ENCODE data around the gene SAPCD1. TPM values are rescaled to one million over a fixed set of nuclear protein-coding genes. Genes with fewer than 3 reads are reported as not detected.
"Not testable (repeated sequence)": the region's sequence is repeated elsewhere in the genome, so short reads cannot be mapped to it uniquely, and the experiment has no call there.

SAPCD1 gene
- total and polyA plus RNA-seq, 2 donors (not counting 1 experiment from before 2014, with no cell fraction given): 12.9 TPM

- Histone ChIP-seq H3K27ac (ENCODE audit: low read length in 2 of 2) (peak overlapping the region in 1 of 2 donors; percentile 12), H2AFZ (ENCODE audit: insufficient read depth, low read depth, low read length, poor library complexity, severe bottlenecking) (no peak overlapping the region), H3K4me3 (ENCODE audit: control extremely low read depth in 1 of 5, extremely low read depth in 1 of 5, insufficient read depth in 1 of 5, low read depth in 2 of 5, low read length in 4 of 5) (no peak overlapping the region), H3K9ac (ENCODE audit: low read length) (no peak overlapping the region), H3K36me3 (replicated peaks in 1 of 2; ENCODE audit: control extremely low read depth in 1 of 2, control insufficient read depth in 1 of 2, extremely low read depth in 1 of 2, insufficient read depth in 2 of 2, low read length in 1 of 2) (peaks cover 0 to 19% of the 10 kb centered on the region in 2 experiments), H3K27me3 (replicated peaks in 1 of 4; ENCODE audit: control extremely low read depth in 1 of 4, control insufficient read depth in 3 of 4, insufficient read depth in 4 of 4, low read length in 3 of 4) (no peaks in the 10 kb centered on the region), H3K9me3 (ENCODE audit: control extremely low read depth in 1 of 3, control insufficient read depth in 2 of 3, insufficient read depth in 1 of 3, low read length in 2 of 3) (no peaks in the 10 kb centered on the region), H4K20me1 (ENCODE audit: control insufficient read depth, insufficient read depth, low read length, poor library complexity, severe bottlenecking) (no peaks in the 10 kb centered on the region), H3K4me1 (ENCODE audit: control insufficient read depth in 2 of 2, insufficient read depth in 2 of 2, low read length in 2 of 2) (peaks cover 49 to 76% of the 10 kb centered on the region in 2 donors), H3K4me2 (replicated peaks; ENCODE audit: low read depth, low read length, poor library complexity, severe bottlenecking) (no peak overlapping the region), H3K79me2 (ENCODE audit: control insufficient read depth, insufficient read depth, low read length) (peaks cover 32% of the 10 kb centered on the region)
- WGBS (ENCODE audit: insufficient coverage): no CpG with 5 or more reads among the region's 3 CpGs
- ATAC-seq (ENCODE audit: low read depth): no peak
- Mint-ChIP-seq H3K27ac (peak overlapping the region; percentile 70), H3K27me3 (no peaks in the 10 kb centered on the region), H3K4me3 (no peak overlapping the region), H3K9me3 (ENCODE audit: insufficient read depth) (no peaks in the 10 kb centered on the region), H3K4me1 (peaks cover 51% of the 10 kb centered on the region)
- ChIA-PET CTCF (interaction anchor here (1.2 to 3.4 kb wide), 2 partner anchors 21 to 53 kb away, joined by 3 to 34 read pairs; partner anchors contain the start of genes CLIC1 and MSH5), POLR2A (no interaction called here)
- DNase-seq: no peak
- TF ChIP-seq CTCF (IDR thresholded peaks at IDR 0.05) (no peak), EZH2 (IDR thresholded peaks at IDR 0.05; ENCODE audit: borderline replicate concordance, insufficient read depth, low read depth, low read length, poor library complexity, severe bottlenecking) (no peak)
- intact Hi-C loops (cut with micrococcal nuclease): no loop called here
Observed at GRCh38 chr6:31792090-31792374, 29.6 kb downstream of the SAPCD1 start.

GRCh38 chr6:31792761-31793171, 30.3 kb downstream of the SAPCD1 start:
- Histone ChIP-seq H2AFZ (ENCODE audit: insufficient read depth, low read depth, low read length, poor library complexity, severe bottlenecking) (no peak overlapping the region), H3K9ac (ENCODE audit: low read length) (no peak overlapping the region), H3K79me2 (ENCODE audit: control insufficient read depth, insufficient read depth, low read length) (peaks cover 32% of the 10 kb centered on the region), H3K27me3 (replicated peaks in 1 of 4; ENCODE audit: control extremely low read depth in 1 of 4, control insufficient read depth in 3 of 4, insufficient read depth in 4 of 4, low read length in 3 of 4) (no peaks in the 10 kb centered on the region), H3K9me3 (ENCODE audit: control extremely low read depth in 1 of 3, control insufficient read depth in 2 of 3, insufficient read depth in 1 of 3, low read length in 2 of 3) (no peaks in the 10 kb centered on the region), H3K4me1 (ENCODE audit: control insufficient read depth in 2 of 2, insufficient read depth in 2 of 2, low read length in 2 of 2) (peaks cover 57 to 78% of the 10 kb centered on the region in 2 donors), H3K4me2 (replicated peaks; ENCODE audit: low read depth, low read length, poor library complexity, severe bottlenecking) (no peak overlapping the region), H3K4me3 (ENCODE audit: control extremely low read depth in 1 of 5, extremely low read depth in 1 of 5, insufficient read depth in 1 of 5, low read depth in 2 of 5, low read length in 4 of 5) (no peak overlapping the region), H4K20me1 (ENCODE audit: control insufficient read depth, insufficient read depth, low read length, poor library complexity, severe bottlenecking) (no peaks in the 10 kb centered on the region), H3K27ac (ENCODE audit: low read length in 2 of 2) (peak overlapping the region; percentile 2 to 52), H3K36me3 (replicated peaks in 1 of 2; ENCODE audit: control extremely low read depth in 1 of 2, control insufficient read depth in 1 of 2, extremely low read depth in 1 of 2, insufficient read depth in 2 of 2, low read length in 1 of 2) (peaks cover 0 to 22% of the 10 kb centered on the region in 2 experiments)
- intact Hi-C loops (cut with micrococcal nuclease): no loop called here
- POLR2A ChIA-PET: no interaction called here
- 74% methylated on average over 10 of the region's 12 CpGs for WGBS (ENCODE audit: insufficient coverage)
- H3K4me3 Mint-ChIP-seq: no peak overlapping the region
- ATAC-seq (ENCODE audit: low read depth) (no peak), DNase-seq (no peak)
- CTCF ChIA-PET: no interaction called here
- H3K4me1 Mint-ChIP-seq: peaks cover 58% of the 10 kb centered on the region
- H3K9me3 Mint-ChIP-seq (ENCODE audit: insufficient read depth): no peaks in the 10 kb centered on the region
- H3K27ac Mint-ChIP-seq: peak overlapping the region; percentile 70
- no peaks in the 10 kb centered on the region for H3K27me3 Mint-ChIP-seq
- TF ChIP-seq EZH2 (IDR thresholded peaks at IDR 0.05; ENCODE audit: borderline replicate concordance, insufficient read depth, low read depth, low read length, poor library complexity, severe bottlenecking) (no peak), CTCF (IDR thresholded peaks at IDR 0.05) (no peak)

- Histone ChIP-seq H2AFZ (ENCODE audit: insufficient read depth, low read depth, low read length, poor library complexity, severe bottlenecking) (peak overlapping the region; percentile 80), H3K79me2 (ENCODE audit: control insufficient read depth, insufficient read depth, low read length) (peaks cover 27% of the 10 kb centered on the region), H3K4me1 (ENCODE audit: control insufficient read depth in 2 of 2, insufficient read depth in 2 of 2, low read length in 2 of 2) (peaks cover 59 to 75% of the 10 kb centered on the region in 2 donors), H3K27ac (ENCODE audit: low read length in 2 of 2) (peak overlapping the region; percentile 75 to 87), H3K36me3 (replicated peaks in 1 of 2; ENCODE audit: control extremely low read depth in 1 of 2, control insufficient read depth in 1 of 2, extremely low read depth in 1 of 2, insufficient read depth in 2 of 2, low read length in 1 of 2) (peaks cover 0 to 26% of the 10 kb centered on the region in 2 experiments), H3K4me3 (ENCODE audit: control extremely low read depth in 1 of 5, extremely low read depth in 1 of 5, insufficient read depth in 1 of 5, low read depth in 2 of 5, low read length in 4 of 5) (peak overlapping the region in 1 of 5 experiments; percentile 95), H3K4me2 (replicated peaks; ENCODE audit: low read depth, low read length, poor library complexity, severe bottlenecking) (peak overlapping the region; percentile 97)
- H3K27ac Mint-ChIP-seq: peak overlapping the region; percentile 99
- H3K9ac ChIP-seq (ENCODE audit: low read length); H3K27me3 Mint-ChIP-seq; H3K9me3 Mint-ChIP-seq (ENCODE audit: insufficient read depth); H4K20me1 ChIP-seq (ENCODE audit: control insufficient read depth, insufficient read depth, low read length, poor library complexity, severe bottlenecking); CTCF ChIA-PET; DNase-seq; H3K9me3 ChIP-seq (ENCODE audit: control extremely low read depth in 1 of 3, control insufficient read depth in 2 of 3, insufficient read depth in 1 of 3, low read length in 2 of 3); ATAC-seq (ENCODE audit: low read depth); H3K27me3 ChIP-seq (replicated peaks in 1 of 4; ENCODE audit: control extremely low read depth in 1 of 4, control insufficient read depth in 3 of 4, insufficient read depth in 4 of 4, low read length in 3 of 4): not testable (repeated sequence)
- H3K4me1 Mint-ChIP-seq: peaks cover 62% of the 10 kb centered on the region
- POLR2A ChIA-PET: interaction anchor here (0.6 to 0.7 kb wide), 3 partner anchors 55 to 133 kb away, joined by 3 to 4 read pairs (median 3); partner anchors contain the start of gene C6orf47
- 100% methylated on average over 6 of the region's 6 CpGs for WGBS (ENCODE audit: insufficient coverage)
- intact Hi-C loops (cut with micrococcal nuclease): loop anchor here (2.0 kb wide), 2 partner anchors 17 to 55 kb away; partner anchors contain the start of gene VWA7
- H3K4me3 Mint-ChIP-seq: peak overlapping the region; percentile 97
Observed at GRCh38 chr6:31793927-31794245, 31.4 kb downstream of the SAPCD1 start.

Measured in B cell (primary cell).